KOPT-K1 (cell line): ENCODE data around the gene TNFRSF4.

ENCODE experiments used
- H3K27ac ChIP-seq: fragments of 200-600 bp; sonication (generic); 2 replicates; pipeline ENCODE4 v1.5.1; 2016; ENCODE audit warnings: antibody characterized with exemption, mild to moderate bottlenecking, low read depth, low read length; ENCODE audit not compliant: poor library complexity, severe bottlenecking
- H3K36me3 ChIP-seq: fragments of 200-600 bp; sonication (generic); 2 replicates; pipeline ENCODE4 v1.5.1; 2017; ENCODE audit warnings: antibody characterized with exemption, mild to moderate bottlenecking, low read length, moderate library complexity; ENCODE audit not compliant: insufficient read depth
- H3K9me3 ChIP-seq: fragments of 200-600 bp; sonication (generic); 2 replicates; pipeline ENCODE4 v1.5.1; 2017; ENCODE audit warnings: antibody characterized with exemption, low read length, mild to moderate bottlenecking; ENCODE audit not compliant: insufficient read depth, poor library complexity, severe bottlenecking

The TNFRSF4 gene

DNA sequence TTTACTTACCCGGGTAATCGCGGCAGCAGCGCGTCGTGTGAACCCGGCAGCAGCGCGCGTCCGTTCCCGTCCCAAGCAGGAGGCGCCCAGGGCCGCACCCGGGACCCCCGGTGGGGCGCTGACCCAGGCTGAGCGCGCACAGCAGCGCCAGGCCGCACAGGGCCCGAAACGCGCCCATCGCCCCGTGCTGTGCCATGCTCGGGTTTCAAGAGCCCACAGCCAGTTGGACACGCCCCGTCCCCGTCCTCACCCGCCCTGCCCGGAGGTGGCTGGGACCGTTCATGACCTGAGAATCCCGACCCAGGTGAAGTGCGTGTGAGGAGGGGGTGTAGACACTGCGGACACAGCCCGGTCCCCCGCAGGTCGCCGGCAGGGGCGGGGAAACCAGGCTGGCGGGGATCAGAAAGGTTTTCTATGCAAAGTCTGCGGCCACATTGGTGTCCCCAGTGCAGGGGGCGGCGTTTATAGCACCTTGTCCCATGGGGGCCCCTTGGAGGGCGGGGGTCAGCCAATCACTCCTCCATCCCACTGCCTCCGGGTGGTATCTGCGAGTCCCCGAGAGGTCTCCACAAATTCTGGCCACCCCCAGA is 7.5 kb downstream of the TNFRSF4 start, which contains the start of gene TNFRSF18:
TNFRSF18 (minus strand) TSS at position 217 of the 590 bp plus-strand sequence; CDS start at position 196, 21 bp downstream.
- Histone ChIP-seq H3K27ac (no peak within 1 kb of the TSS), H3K36me3 (no peaks in the 10 kb centered on the region), H3K9me3 (no peaks in the 10 kb centered on the region)

DNA sequence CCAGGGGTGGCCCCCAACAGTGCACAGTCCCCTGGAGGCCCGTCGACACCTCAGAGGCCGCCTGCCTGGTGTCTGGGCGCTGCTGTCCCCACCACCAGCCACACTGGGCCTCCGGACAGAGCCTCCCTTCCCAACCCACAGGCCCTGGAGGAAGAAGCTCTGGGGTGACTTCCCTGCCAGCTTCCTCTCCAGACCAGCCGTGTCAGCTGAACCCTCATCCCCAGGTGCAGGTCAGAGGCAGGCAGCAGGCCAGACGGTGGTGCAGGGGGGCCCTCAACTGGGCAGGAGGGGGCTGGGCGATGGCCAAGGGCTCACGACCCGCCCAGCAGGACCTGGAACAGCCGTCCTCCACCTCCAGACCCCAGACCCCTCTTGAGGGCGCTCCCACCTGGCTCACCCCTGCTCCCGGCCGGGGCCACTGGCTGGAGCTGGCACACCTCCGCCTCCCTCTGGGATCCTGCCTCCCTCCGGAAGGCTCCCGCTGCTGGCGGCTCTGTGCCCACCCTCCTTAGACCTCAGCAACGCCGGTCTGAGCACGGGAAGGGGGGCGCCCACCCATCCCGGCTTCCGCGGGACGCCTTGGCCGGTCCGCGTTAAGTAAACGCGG is 8.1 kb downstream of the TNFRSF4 start:
- Histone ChIP-seq H3K27ac (no peak overlapping the region), H3K9me3 (no peaks in the 10 kb centered on the region), H3K36me3 (no peaks in the 10 kb centered on the region)

DNA sequence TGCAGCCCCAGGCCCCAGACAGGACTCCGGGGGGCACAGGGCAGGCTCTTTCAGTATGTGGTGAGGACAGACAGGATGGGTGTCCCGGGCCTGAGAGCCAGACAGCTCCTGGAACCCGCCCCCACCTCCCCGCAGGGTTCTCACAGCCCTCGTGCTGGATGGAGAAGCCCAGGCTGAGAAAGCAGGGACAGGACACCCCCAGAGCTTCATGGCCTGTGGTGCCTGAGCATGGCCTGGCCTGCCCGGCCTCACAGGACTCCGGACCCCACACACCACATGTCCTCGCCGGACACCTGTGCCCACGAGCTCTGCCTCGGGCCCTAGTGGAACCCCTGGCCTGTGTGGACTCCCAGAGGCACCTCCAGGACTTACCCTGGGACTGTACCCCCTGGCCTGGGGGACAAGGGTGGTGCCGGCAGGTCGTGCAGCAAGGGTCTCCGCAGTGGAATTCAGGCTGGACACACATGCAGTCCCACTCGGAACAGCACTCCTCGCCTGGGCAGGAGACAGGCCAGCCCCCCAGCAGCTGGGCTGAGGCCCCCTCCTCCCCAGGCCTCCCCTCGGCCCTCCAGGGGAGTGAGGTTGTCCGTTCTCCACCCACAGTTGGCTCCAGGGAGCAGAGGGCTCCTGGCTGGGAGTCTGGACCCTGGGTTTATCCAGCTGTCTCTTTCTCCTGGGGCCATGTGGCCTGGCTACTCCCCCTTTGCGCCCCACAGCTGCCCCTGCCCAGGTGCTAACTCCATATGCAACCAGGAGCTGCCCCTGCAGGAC is 8.8 kb downstream of the TNFRSF4 start:
- Histone ChIP-seq H3K27ac (no peak overlapping the region), H3K9me3 (no peaks in the 10 kb centered on the region), H3K36me3 (no peaks in the 10 kb centered on the region)

DNA sequence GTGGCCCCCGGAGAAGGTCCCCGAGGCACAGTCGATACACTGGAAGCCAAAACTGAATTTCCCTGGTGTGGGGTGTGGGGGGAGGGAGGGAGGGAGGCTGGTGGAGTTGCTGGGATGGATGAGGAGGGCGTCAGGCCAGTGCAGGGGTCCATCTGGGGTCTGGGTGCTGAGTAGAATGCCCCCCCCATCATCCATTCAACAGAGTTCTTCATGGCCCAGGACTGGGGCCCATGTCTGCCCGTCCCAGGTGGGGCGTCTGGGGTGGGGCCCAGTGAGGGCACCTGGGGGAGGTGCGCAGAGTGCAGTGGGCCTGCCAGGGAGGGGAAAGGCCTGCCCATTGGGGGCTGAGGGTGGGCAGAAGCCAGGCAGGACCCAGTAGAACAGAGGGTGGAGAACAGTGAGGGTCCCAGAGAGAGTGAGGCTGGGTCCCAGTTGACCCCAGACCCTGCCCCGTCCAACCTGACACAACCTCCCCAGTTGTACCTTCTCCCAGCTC is 9.5 kb downstream of the TNFRSF4 start:
- H3K36me3 ChIP-seq, result no peaks in the 10 kb centered on the region
- H3K27ac ChIP-seq, result no peak overlapping the region
- no peaks in the 10 kb centered on the region for H3K9me3 ChIP-seq

DNA sequence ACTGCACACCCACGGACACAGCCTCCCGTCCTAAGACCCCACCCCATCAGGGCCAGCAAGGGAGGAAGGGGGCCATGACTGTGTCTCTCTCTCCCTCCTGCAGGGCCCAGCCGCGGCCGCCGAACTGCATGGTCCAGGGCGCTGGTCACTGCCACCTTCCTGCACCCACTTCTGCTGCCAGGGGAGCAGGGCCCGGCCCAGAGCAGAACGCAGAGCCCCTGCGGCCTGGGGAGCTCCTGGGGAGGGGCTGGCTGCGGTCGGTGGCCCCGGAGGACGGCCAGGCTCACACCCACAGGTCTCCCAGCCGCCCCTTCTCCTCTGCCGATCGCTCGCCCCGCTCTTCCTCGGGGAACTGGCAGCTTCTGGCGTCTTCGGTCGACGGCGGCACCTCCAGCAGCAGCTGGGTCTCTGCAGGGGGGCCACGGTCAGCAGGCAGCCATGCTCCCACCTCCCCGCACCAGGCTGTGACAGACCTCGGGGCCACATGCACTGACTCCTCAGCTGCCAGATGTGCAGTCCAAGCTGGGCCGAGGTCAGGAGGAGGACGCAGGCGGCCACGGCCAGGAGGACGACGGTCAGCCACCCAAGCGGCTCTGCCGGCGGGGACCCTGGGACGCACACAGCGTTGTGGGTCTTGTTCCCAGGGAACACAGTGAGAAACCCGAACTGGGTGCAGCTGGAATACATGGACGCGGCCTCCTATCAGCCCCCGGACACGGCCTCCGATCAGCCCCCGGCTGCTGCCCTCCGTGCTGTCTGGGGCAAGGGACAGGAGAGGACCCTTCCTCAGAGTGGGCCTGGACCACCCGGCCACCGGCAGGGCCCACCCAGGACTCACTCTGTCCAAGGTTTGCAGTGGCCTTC is 10.2 kb downstream of the TNFRSF4 start:
- Histone ChIP-seq H3K36me3 (no peaks in the 10 kb centered on the region), H3K27ac (no peak overlapping the region), H3K9me3 (no peaks in the 10 kb centered on the region)

DNA sequence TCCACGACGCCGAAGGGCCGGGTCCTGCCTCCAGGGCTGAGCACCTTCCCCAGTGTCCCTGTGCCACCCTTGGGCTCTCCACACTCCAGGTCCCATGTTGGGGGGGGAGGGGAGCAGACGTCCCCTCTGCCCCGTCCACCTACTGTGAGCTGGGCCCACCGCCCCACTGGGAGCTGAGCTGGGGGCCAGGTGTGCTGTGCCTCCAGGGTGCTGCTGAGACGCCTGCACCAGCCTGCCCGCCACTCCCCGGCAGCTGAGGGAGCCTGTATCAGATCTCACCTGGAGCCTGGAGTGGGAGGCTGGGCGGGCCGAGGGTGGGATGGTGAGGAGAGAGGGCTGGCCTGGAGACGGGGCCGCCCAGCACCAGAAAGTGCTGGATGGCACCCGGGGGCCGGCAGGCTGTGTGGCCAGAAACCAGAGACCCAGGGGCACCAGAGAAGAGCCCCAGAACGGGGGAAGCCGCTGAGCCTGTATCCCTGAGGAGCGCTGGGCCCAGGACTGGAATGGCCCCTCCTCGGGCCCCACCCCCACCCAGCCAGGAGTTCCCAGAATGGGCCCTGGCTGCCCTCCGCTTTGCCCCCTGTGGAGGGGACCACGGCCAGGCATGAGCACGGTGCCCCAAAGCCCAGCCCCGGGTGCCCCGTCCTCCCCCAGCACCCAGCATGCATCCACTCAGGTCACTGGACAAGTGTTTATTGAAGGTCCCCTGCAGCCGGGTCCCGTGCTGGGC is 11.0 kb downstream of the TNFRSF4 start:
- Histone ChIP-seq H3K27ac (no peak overlapping the region), H3K9me3 (no peaks in the 10 kb centered on the region)

DNA sequence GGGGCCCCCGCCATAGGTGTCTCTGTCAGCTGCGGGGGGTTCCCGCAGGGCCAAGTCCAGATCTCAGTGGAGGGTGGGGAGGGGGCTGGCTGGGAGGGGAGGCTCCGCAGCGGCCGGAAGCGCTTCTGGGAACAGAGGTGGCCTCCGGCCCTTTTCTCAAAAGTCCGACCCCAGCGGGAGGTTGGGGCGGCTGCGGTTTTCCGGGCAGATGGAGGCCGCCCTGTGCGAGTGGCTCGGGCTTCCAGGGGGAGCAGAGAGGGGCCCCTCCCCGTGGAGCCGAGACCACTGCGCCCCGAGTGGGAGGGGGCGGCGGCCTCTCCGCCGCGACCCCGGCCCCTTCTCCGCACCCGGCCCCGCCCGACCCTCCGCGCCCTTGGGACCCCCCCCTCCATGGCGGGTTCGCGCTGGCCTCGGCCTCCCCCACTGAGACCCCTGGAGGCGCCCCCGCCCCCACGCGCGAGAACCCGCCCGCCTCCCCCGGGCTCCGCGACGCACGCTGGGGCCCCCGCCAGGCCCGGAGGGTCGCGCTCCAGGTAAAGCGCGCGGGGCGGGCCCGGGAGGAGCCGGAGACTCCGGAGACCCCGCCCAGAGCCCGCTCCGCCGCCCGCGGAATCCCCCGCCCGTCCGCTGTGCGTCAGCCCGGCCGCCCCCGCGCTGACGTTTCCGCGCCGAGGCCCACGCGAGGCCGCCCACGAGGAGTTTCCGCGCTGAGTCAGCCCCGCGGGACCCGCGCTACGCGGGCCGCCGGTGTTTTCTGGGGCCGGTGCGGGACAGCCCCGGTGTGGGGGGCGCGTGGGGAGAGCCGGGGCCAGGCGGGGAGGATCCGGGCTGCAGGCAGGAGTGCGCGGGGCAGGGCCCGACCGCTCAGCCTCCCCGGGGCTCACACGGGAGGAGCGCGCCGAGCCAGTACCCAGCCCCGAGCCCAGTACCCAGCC is 12.8 kb downstream of the TNFRSF4 start:
- no peaks in the 10 kb centered on the region for H3K9me3 ChIP-seq
- H3K36me3 ChIP-seq, result no peaks in the 10 kb centered on the region
- no peak overlapping the region for H3K27ac ChIP-seq

More for the DNA sequence above, 11.0 kb downstream of the TNFRSF4 start:
- no peaks in the 10 kb centered on the region for H3K36me3 ChIP-seq

DNA sequence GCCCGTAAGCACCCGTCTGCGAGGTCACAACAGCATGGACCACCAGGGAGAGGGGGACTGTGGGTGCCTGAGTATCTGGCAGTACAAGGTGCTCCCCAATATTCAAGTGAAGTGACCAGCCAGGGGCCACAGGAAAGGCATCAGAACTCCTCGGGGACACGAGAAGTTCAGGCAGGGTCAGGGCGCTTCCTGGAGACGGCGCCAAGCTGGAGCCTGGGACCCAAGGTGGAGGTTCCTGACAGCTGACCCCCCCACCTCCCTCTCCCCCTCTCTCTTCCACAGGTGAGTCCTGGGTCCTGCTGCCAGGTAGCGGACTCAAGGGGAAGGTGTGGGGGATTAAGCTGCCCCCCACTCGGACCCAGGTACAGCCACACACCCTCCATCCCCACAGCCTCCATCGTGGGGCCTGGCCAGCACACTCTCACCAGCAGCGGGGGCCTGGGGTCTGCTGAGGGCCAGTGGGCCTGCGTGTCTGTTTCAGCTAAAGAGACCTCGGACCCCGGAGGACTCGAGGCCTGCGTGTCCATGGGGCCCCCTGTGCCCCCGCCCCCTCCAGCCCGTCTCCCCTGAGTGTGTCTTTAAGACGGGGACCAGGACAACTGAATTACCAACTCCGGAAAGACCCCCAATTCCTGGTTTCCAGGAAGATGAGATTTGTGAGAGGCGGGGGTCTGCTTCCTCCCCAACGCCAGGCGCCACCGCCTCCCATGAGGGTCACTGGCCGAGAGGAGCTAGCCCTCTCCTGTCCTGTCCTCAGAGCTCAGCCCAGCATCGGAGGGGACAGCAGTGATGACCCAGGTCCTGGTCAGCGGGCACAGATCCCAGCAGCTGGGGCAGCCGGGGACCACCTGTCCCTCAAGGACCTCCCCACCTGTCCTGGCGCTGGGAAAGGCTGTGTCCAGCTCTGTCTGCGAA is 13.7 kb downstream of the TNFRSF4 start:
- H3K9me3 ChIP-seq, result peaks cover under 1% of the 10 kb centered on the region
- no peaks in the 10 kb centered on the region for H3K36me3 ChIP-seq
- H3K27ac ChIP-seq, result no peak overlapping the region

DNA sequence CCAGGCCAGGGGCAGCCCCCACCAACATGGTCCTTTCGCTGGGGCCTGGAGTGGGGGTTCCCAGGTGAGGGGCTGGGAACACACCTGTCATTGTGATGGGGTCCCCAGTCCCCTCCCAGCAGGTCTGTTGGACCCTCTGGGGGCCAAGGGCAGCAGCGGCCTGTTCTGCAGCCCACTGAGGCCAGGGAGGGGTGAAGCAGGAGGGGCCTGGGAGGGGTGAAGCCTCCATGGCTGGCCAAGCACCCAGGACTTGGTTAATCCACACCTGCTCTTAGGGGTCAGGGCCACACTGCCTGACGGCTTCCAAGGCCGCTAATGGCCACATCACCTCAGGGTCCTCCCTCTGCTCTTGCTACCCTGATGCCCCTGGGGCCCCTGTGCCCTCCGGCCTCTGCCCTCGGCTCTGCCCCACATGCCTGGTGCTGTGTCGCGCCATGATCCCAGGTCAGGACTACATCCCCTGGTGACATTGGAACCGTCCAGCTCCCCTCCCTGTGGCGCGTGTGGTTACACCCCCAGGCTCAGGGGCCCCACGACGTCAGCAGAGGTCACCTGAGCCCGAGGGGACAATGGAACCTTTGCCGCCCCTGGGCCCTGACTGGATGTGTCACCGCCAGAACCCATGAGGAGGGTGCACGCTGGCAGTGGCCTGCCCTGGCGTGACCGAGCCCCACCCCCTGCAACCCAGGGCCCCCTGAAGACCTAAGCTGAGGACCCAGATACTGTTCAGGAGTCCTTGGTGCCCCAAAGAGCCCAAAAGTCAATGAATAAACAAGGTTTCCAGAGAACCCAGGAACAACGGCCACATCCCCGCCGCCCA is 14.6 kb downstream of the TNFRSF4 start:
- Histone ChIP-seq H3K27ac (no peak overlapping the region), H3K36me3 (no peaks in the 10 kb centered on the region), H3K9me3 (peaks cover 9% of the 10 kb centered on the region)

DNA sequence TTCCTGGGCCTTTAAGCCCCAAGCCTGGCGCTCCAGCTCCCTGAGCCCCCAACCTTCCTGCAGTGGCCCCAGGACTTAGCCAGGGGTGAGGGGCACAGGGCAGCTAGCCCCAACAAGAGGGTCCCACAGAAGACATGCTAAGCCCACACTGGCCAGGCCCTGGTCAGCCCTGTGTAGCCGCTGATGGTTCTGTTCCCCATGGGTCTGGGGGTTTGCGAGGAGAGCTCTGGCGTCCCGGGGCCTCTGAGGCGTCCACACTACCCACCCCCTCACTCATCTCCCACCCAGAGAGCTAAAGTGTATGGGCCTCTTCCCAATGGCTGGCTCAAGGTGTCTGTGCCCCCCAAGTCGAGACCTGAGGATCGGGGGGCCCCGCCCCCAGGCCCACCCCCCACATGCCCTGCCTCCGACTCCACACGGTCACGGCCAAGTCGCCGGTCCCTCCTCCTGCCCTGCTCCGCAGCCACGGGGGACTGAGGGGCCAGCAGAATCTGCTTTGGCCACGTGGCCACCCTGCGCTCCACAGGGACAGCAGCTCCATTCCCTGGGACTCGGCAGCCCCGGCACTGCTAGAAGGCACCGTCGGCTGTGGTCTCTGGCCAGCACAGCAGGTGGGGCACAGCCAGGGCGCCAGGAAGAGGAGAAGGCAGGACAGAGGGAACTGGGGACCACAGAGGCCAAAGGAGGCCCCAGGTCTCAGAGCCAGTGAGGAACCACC is 15.4 kb downstream of the TNFRSF4 start:
- Histone ChIP-seq H3K27ac (no peak overlapping the region), H3K9me3 (peaks cover 12% of the 10 kb centered on the region), H3K36me3 (no peaks in the 10 kb centered on the region)

DNA sequence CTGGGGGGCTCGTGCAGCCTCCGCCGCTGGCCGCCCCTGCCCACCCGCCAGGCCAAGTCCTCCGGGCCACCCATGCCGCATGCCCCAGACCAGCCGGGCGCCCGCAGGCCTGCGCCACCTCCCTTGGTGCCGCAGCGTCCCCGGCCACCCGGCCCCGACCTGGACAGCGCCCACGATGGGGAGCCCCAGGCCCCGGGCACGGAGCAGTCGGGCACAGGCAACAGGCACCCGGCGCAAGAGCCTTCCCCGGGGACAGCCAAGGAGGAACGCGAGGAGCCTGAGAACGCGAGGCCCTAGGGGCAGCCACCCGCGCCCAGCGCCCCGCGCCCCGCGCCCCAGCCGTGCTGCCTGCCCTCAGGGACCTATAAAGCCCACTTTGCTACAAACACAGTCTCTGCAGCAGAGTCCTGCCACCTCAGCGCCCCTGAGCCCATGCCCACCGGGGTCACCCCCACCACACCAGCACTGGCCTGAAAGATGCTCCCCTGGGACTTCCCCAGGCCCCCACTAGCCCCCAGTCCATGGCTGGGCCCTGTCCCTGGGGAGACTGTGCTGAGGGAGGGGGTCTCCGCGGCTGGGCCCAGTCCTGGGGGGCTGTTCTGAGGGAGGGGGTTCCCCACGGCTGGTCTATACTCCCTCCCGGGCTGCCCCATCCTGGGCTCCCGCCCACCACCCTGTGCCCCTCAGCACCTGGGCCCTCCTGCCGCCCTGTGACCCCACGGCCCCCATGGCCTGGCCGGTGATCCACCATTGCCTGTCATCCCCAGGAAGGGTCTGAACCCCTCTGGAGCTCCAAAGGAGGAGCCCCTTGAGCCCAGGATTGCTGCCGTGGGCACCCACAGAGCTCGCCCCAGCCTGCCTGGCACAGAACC is 16.2 kb downstream of the TNFRSF4 start:
- Histone ChIP-seq H3K36me3 (no peaks in the 10 kb centered on the region), H3K27ac (no peak overlapping the region), H3K9me3 (peaks cover 12% of the 10 kb centered on the region)
